Adrenal gland (tissue), 12 donors: ENCODE measurements around the gene GDPD4. TPM values are rescaled to one million over a fixed set of nuclear protein-coding genes. Genes with fewer than 3 reads are reported as not detected.
A peak's percentile ranks its signal among the peaks of the same experiment; 100 is the strongest.

ENCODE experiments used
- DNase-seq, 7 donors: peaks; one replicate each; pipeline ENCODE4 v3.0.0-alpha.2; 2019 to 2020
- H3K27ac ChIP-seq, 5 donors: fragments of 200-600 bp; sonication (generic) in 4 of 5; 1 replicate in 3 of 5; 2 replicates in 2 of 5; pipeline versions ENCODE4 v1.5.1 to v1.8.0; 2016 to 2020; ENCODE audit warnings: mild to moderate bottlenecking in 1 of 5
- H3K27me3 ChIP-seq: fragments of 200-600 bp; 2 replicates; pipeline ENCODE4 v1.8.0; 2021
- H3K36me3 ChIP-seq, 2 donors: fragments of 200-600 bp; replicated peaks in 1 of 2; 1 replicate in 1 of 2; 2 replicates in 1 of 2; pipeline versions ENCODE4 v1.5.1 to v1.8.0; 2018 to 2022
- H3K4me1 ChIP-seq, 2 donors: fragments of 200-600 bp; replicated peaks in 1 of 2; 1 replicate in 1 of 2; 2 replicates in 1 of 2; pipeline versions ENCODE4 v1.5.1 to v1.8.0; 2018 to 2021
- H3K4me3 ChIP-seq, 4 donors: fragments of 200-600 bp; sonication (generic) in 3 of 4; one replicate each; pipeline ENCODE4 v1.5.1; 2016 to 2018
- H3K9me3 ChIP-seq, 3 donors: fragments of 200-600 bp; sonication (generic) in 1 of 3; replicated peaks in 1 of 3; 1 replicate in 2 of 3; 2 replicates in 1 of 3; pipeline versions ENCODE4 v1.5.1 to v1.8.0; 2016 to 2021
- CTCF ChIP-seq, 6 experiments: fragments of 450-650 bp in 4 of 6; fragments of 200-600 bp in 2 of 6; sonication (generic) in 1 of 6; IDR thresholded peaks; 1 replicate in 5 of 6; 2 replicates in 1 of 6; pipeline versions ENCODE4 v1.5.1 to v1.8.0; 2016 to 2021; ENCODE audit warnings: antibody characterized with exemption in 6 of 6, mild to moderate bottlenecking in 2 of 6, moderate library complexity in 1 of 6
- POLR2A ChIP-seq, 2 donors: fragments of 450-650 bp; IDR thresholded peaks; one replicate each; pipeline ENCODE4 v1.6.1; 2017; ENCODE audit warnings: antibody characterized with exemption in 2 of 2, mild to moderate bottlenecking in 2 of 2, moderate library complexity in 1 of 2
- WGBS, 4 donors: extraction: QIAGEN DNeasy Blood & Tissue Kit in 2 of 4; methylation state at CpG; one replicate each; pipeline versions ENCODE4 v1.1.5 to v1.1.7; 2013 to 2017; 5-methylcytosine and 5-hydroxymethylcytosine counted together
- intact Hi-C, 2 donors: fragments of 100-400 bp; cut with DNase I; formaldehyde crosslinking; loops; one replicate each; pipeline versions ENCODE4 v1.14.1 to v1.15.0; 2022 to 2023
- polyA plus RNA-seq, 3 donors: library from polyadenylated mRNA; stranded (reverse); fragments of 200-250 nt in 2 of 3; fragments of 350-450 nt in 1 of 3; fragmentation: Illumina TruSeq in 1 of 3; extraction: RNeasy Lipid Tissue Mini Kit (QIAGEN cat#74804) in 1 of 3; gene quantifications; one replicate each; pipeline ENCODE4 v1.2.3, GENCODE V29; 2013 to 2014
- total RNA-seq, 9 donors: library from RNA; depleted of rRNA in 4 of 9; stranded (reverse); fragments of >200 nt in 4 of 9; fragments of 120-200 nt in 1 of 9; fragmentation: NEBNext Ultra II Directional in 1 of 9; extraction: Animal tissue kit (Norgen Biotek cat#: 25700) in 1 of 9; gene quantifications; one replicate each; pipeline versions ENCODE4 v1.1.0 to v1.2.4, GENCODE V29; 2013 to 2023
- donor health status: healthy with polysubstance abuse.
- donor health status: Bipolar disorder and iron deficiency.
- donor health status: DM: yes; HTN: yes; CAD: no.
- donor health status: DM: no; HTN: no; CAD: no.
- donor health status: DM: no; HTN: no; CAD: no.
- donor health status: DM: yes; HTN: yes; CAD: no.

The GDPD4 gene
- total and polyA plus RNA-seq, 12 donors, result 0.88 to 2.3 TPM; not detected in 10

GRCh38 chr11:77193167-77193566, 108.3 kb downstream of the GDPD4 start:
- Histone ChIP-seq H3K27me3 (no peaks in the 10 kb centered on the region), H3K9me3 (no peaks in the 10 kb centered on the region), H3K4me1 (no peaks in the 10 kb centered on the region), H3K36me3 (peaks cover 0 to 64% of the 10 kb centered on the region in 2 donors), H3K27ac (no peak overlapping the region), H3K4me3 (no peak overlapping the region)
- intact Hi-C loops, result no loop called here
- TF ChIP-seq POLR2A (IDR thresholded peaks at IDR 0.05), result no peak
- DNase-seq, result no peak

GRCh38 chr11:77191823-77192495, 109.5 kb downstream of the GDPD4 start:
- WGBS, 4 donors, result 56 to 67% (median 64%) methylated on average over 12 to 27 of the region's 27 CpGs
- peaks cover 0 to 55% of the 10 kb centered on the region in 2 donors for H3K36me3 ChIP-seq
- H3K4me1 ChIP-seq, result no peaks in the 10 kb centered on the region
- H3K27me3 ChIP-seq, result no peaks in the 10 kb centered on the region
- DNase-seq, result peak in 2 of 7 donors; percentile 37 to 66
- H3K4me3 ChIP-seq, result no peak overlapping the region
- intact Hi-C loops, result no loop called here
- TF ChIP-seq CTCF (IDR thresholded peaks at IDR 0.05), result peak in 4 of 6 experiments; percentile 14 to 41 (median 31)
- TF ChIP-seq POLR2A (IDR thresholded peaks at IDR 0.05), result no peak
- H3K27ac ChIP-seq, result no peak overlapping the region
- H3K9me3 ChIP-seq, result no peaks in the 10 kb centered on the region

- intact Hi-C loops, result no loop called here
- WGBS, 4 donors, result 83 to 93% (median 88%) methylated on average over 3 to 11 of the region's 11 CpGs
- Histone ChIP-seq H3K4me3 (no peak overlapping the region), H3K36me3 (peaks cover 0 to 52% of the 10 kb centered on the region in 2 donors), H3K27ac (no peak overlapping the region), H3K27me3 (no peaks in the 10 kb centered on the region), H3K4me1 (no peaks in the 10 kb centered on the region), H3K9me3 (no peaks in the 10 kb centered on the region)
- TF ChIP-seq POLR2A (IDR thresholded peaks at IDR 0.05) (no peak), CTCF (IDR thresholded peaks at IDR 0.05) (no peak)
- no peak for DNase-seq
Measured at GRCh38 chr11:77191429-77191822, 110.1 kb downstream of the GDPD4 start.

DNA sequence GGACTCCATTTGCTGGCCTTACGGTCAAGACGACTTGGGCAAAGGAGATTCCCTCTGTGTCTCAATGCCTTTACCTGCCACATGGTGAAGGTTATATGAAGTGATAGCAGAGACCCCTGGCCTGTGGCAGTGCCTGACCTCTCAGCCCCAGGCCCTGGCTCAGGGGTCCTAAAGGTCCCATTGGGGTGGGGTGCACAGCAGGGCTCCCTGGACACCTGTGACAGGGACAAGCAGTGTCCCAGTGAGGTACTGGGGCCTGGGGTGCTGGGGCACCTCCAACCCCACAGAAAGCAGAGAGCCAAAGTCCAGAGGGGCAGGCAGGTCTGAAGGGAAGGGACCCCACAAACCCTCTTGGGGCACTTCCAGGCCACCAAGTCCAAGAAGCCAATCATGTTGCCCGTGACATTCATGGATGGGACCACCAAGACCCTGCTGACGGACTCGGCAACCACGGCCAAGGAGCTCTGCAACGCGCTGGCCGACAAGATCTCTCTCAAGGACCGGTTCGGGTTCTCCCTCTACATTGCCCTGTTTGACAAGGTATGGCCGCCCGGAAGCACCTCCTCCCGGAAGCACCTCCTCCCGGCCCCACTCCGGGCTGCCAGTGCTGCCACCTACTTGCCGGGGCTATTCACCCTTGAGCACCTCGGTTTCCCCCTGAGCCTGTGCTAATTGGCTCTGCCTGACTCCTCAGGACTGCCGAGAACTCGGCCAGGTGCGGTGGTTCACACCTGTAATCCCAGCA, 111.0 kb downstream of the GDPD4 start:
- Histone ChIP-seq H3K27ac (no peak overlapping the region), H3K36me3 (peaks cover 0 to 52% of the 10 kb centered on the region in 2 donors), H3K9me3 (no peaks in the 10 kb centered on the region), H3K4me1 (no peaks in the 10 kb centered on the region), H3K27me3 (no peaks in the 10 kb centered on the region), H3K4me3 (no peak overlapping the region)
- TF ChIP-seq CTCF (IDR thresholded peaks at IDR 0.05) (no peak), POLR2A (IDR thresholded peaks at IDR 0.05) (no peak)
- intact Hi-C loops, result no loop called here
- no peak for DNase-seq
- 85 to 96% (median 90%) methylated on average over 2 to 21 of the region's 21 CpGs for WGBS, 4 donors
